Measurements from ENCODE around the gene NEURL2.

NEURL2 gene

DNA sequence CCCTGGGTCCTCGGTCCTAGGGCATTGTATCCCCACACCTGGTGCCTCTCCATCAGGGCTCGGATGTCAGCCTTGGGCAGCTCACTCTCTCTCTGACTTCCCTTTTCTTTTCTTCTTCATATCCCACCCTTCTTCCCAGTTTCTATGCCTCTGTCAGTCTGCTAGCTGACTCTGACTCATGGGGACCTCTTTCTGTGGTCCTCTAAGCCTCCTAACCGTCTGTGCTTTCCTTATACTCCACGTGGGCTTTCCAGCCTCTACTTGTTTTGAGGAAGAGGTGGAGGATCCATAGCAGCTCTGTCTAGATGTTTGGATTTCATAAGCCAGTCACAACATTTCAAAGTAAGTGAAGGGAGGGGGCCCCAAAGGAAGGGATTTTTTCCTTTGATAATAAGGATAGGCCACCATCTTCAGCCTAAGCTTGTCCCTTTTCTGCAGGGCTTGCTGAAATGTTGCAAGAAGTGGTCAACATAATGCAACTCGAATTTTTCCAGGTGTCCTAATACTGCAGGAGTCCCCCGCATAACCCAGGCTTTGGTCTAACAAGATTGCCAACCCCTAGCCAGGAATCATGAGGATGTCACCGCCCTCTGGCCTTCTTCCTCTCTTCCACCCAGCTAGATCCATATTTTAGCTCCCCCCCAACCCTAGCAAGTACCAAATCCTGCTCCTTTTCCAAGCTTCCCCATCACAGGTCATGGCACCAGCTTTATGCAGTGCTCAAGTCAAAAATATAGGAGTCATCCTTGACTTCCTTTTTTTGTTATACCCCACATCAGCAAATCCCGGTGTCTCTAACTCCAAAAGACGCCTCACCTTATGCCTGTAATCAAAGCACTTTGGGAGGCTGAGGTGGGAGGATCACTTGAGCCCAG, 29.7 kb upstream of the NEURL2 start:
- no peak for DNase-seq (ENCODE audit: low read depth in 2 of 2, low spot score in 1 of 2)

DNA sequence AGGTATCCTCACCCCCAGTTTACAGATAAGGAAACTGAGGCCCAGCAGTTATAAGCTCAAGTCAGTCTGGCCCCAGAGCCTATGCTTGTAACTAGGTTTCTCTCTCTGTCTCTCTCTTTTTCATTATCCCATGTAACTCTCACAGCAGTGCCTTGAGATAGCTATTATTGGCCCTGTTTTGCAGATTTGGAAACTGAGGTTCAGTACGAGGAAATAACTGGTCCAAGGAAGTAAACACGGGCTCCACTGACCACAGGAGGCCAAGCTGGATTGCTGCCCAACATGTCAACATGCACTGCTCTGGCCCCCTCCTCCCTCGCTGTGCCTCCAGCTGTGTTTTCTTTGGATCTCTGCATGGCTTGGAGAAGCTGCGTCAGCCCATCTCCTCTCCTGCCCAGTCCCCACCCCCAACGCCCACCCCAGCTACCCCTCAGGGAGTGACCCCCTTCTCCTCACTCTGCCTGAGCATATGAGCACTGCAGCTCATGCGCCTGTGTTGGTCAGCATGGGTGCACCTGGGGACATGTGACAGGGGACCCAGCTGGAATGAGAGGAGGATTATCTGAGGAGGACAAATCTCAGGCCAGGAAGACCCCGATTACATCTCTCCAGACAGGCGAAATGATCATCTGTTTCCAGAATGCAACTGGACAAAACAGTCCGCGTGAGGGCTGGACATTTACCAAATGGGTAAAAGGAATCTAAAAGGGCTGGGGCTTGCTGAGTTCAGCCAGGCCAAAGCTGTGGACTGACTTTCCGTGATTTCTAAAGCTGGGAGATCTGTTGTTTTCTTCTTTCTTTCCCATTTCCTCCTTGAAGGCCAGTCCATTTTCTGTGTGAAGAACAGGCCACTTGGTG, 28.8 kb upstream of the NEURL2 start:
- no peak for DNase-seq (ENCODE audit: low read depth in 2 of 2, low spot score in 1 of 2)

DNA sequence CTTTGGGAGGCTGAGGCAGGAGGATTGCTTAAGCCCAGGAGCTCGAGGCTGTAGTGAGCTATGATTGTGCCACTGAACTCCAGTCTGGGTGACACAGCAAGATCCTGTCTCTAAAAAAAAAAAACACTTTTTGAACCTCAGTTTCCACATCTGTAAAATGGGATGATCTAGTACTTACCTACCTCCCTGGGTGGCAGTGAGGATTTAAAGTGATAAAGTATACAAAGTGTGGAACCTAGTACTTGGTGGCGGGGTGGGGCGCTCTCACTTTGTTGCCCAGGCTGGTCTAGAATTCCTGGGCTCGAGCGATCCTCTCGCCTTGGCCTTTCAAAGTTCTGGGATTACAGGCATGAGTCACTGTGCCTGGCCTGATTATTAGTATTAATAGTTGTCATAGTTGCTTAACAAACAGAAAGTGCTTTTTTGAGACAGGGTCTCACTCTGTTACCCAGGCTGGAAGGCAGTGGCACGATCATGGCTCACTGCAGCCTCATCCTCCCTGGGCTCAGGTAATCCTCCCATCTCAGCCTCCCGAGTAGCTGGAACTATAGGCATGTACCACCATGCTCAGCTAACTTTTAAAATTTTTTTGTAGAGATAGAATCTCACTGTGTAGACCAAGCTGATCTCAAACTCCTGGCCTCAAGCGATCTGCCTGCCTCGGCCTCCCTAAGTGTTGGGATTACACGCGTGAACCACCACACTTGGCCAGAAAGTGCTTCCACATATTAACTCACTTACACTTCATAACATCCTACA, 27.9 kb upstream of the NEURL2 start:
- DNase-seq (ENCODE audit: low read depth in 2 of 2, low spot score in 1 of 2) = no peak

DNA sequence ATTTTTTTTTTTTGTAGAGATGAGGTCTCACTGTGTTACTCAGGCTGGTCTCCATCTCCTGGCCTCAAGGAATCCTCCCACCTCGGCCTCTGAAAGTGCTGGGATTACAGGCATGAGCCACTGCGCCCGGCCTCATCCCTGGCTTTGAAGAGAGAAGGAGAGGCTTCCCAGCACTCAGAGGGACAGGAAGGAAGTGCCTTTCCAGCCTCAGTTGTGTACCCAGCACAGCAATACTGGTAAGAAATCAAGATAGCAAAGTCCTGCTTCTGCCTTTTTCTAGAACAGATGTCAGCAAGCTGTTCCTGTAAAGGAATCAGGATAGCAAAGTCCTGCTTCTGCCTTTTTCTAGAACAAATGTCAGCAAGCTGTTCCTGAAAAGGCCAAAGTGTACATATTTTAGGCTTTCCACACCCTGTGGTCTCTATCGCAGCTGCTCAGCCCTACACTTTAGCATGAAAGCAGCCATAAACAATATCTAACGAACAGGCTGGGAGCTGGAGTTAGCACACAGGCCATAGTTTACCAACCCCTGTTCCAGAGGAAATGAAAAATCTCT, 27.3 kb upstream of the NEURL2 start:
- DNase-seq (ENCODE audit: low read depth in 2 of 2, low spot score in 1 of 2) = no peak

DNA sequence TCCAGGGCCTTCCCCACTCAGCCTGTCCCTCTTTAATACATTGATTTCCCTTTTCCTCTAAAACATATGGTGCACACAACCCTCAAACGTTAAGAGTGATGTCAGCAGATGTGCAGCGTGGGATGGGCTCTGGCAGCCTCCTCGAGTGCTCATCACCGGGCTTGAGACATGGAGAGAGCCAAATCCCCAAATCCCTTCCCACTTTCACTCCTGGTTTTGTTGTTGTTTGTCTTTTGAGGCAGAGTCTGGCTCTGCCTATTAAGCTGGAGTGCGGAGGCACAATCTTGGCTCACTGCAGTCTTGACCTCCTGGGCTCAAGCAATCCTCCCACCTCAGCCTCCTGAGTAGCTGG, 26.8 kb upstream of the NEURL2 start:
- DNase-seq (ENCODE audit: low read depth in 2 of 2, low spot score in 1 of 2) = no peak

DNA sequence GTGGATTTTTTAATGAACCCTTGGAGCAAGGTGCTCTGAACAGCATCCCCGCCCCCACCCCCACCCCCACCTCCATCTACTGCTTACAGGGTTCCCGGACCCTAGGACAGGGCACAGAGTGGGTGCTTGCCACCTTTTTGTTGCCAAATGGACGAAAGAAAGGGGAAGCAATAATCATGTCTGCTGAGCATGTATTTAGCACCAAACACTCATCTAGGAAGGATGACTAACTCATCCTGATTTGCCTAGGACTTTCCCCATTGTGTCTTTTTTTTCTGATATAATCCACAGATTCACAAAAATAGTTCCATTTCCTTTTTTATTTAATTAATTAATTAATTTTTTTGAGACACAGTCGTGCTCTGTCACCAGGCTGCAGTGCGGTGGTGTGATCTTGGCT, 22.1 kb upstream of the NEURL2 start:
- no peak for DNase-seq (ENCODE audit: low read depth in 2 of 2, low spot score in 1 of 2)

DNA sequence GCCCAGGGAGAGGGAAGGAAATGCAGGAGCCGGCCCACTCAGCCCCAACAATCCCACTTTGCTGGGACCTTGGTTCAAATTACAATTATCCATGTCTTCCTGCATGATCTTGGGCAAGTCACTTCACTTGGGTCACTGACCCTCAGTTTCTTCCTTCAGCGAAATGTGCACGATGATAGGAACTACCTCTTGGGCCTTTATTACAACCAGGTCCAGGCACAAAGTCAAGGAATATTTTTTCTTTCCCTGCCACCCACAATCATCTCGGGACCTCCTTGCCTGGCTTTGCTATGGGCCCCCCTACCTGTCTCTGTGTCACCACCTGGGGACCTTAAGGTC, 21.3 kb upstream of the NEURL2 start:
- DNase-seq (ENCODE audit: low read depth in 2 of 2, low spot score in 1 of 2) = no peak

DNA sequence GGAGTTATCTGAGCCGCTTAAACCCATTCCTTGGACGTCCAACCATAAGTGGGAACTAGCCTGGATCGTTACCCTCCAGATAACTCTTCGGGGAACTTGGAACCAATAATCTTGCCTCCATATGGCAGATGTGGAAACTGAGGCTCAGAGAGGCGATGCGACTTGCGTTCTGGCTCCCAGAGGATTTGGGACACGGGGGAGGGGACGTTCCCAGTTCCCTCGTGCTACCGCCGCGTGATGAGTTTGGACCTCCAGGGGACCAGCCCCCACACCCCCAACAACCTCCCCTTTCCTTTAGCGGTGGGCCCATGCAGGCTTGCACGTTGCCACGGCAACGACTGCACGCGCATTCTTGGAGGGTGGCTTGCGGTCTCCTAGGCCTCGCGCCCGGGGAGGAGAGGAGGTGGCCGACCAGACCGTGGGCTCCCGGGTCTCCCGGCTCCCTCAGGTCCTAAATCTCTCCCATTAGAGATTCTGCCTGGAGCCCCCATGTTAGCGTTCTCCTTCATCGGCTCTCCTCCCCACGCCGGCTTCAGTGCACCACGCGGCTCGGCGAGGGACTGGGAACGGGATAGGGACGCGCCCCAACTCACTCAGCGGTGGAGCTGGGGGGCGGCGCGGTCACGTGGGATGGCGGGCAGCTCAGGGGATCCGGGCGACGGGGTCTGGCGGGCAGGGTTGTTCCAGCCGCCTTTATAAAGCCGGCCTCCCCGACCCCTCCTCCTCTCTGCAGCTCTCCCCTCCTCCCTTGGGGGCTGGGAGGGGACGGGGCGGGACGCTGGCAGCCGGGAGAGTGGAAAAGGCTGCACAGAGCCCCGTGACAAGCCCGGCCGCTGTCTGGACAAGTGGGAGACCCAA, 20.7 kb upstream of the NEURL2 start, which contains the start of gene PLTP:
Gene PLTP (minus strand): TSS at position 670 of the 858 bp plus-strand sequence. CDS start 703 bp downstream, outside the sequence.
- no peak for DNase-seq (ENCODE audit: low read depth in 2 of 2, low spot score in 1 of 2)

DNA sequence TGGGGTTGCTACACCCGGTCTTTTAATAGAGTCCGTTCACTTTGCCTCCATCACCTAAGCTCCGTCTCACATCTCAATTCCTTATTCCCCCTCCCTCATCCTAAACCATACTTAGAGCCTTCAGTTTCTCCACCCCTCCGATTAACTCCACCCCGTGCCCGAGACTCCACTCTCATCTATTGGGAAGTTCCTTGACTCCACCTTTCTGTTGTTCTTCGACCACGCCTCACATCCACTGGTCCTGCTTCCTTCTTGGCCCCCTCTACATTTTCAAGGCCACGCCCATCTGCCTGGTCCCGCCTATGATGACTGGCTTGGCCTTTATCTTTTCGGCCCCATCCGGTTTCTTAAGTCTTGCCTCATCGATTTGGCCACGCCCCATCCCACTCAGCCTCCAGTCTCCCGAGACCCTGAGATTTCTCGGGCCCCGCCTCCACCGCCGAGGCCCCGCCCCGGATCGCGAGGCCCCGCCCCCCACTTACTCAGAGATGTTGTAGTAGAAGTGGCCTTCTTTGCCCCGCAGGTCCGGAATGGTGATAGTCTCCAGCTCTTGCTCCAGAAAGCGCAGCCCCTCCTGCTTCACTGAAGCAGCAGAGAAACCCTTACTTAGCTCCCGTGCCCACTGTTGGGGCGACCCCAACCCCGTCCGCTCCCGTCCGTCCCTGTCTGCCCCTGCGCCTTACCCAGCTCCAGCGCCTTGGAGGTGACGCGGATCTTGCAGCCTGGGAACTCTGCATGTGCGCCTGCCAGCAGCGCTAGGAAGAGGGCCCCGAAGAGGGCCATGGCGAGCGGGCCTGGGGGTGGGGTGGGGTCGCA, 19.9 kb upstream of the NEURL2 start:
- peak; percentile 75 to 78 for DNase-seq (ENCODE audit: low read depth in 2 of 2, low spot score in 1 of 2)

DNA sequence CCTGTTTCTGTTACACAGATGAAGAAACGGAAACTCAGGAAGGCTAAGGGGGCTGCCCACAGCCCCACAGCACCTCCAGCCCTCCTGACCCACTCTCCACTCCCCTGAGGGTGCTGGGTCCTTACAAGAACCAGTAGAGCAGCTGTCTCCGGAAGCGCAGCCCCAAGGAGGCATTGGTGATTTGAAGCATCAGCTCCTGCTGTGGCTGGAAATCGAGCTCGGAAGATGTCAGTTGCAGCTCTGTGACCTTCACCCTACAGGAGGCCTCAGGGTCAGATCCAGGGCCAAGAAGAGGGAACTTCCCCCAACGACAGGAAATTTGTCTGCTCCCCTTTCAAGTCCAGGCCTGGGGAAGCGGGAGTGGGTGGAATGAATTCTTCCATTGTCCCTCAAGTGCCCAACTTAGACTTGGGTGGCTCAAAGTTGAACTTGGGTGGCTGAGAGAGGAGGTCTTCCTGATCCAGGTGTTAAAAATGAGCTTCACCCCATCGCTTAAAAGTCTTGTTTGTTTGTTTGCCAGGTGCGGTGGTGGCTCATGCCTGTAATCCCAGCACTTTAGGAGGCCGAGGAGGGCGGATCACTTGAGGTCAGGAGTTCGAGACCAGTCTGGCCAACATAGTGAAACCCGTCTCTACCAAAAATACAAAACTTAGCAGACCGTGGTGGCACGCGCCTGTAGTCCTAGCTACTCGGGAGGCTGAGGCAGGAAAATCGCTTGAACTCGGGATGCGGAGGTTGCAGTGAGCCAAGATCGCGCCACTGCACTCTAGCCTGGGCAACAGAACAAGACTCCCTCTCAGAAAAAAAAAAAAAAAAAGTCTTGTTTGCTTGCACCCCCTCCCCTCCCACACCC, 19.0 kb upstream of the NEURL2 start:
- DNase-seq (ENCODE audit: low read depth in 2 of 2, low spot score in 1 of 2) = no peak

DNA sequence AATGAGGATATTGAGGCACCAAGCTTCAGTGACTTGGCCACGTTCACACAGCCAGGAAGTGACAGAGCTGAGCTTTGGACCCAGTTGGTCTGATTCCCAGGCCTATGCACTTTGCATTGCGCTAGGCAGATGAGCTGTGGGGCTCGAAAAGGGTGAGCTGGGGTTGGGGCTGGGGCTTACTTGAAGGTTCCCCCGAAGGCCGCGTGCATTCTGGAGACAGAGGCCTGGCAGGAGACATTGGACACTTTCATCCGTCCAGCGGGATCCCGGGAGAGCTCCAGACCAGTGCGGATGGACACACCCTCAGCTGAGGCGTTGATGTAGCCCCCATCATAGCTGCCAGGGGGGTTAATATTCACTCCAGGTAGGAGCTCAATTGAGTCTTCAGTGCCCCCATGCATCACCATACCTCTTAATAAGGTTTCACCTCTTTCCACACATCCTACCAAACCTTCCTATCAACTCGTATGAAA, 18.4 kb upstream of the NEURL2 start:
- DNase-seq (ENCODE audit: low read depth in 2 of 2, low spot score in 1 of 2) = no peak

DNA sequence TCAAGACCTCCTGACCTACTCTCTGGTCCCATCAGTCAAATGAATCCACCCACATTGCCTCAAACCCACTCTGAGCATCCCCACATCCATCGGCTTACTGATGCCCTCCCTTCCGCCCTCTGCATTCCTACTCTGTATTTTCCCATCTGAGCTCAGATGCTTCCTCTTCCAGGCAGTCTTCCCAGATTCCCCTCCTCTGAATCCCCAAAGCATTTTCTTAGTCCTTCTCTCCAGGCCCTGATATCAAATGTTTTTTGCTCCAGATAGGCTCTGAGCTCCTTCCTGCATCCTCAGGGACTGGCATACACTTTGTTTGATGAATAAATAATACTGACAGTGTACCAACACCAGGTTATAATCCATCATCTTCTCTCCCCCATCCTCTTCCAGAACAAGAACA, 17.1 kb upstream of the NEURL2 start:
- DNase-seq (ENCODE audit: low read depth in 2 of 2, low spot score in 1 of 2) = no peak

DNA sequence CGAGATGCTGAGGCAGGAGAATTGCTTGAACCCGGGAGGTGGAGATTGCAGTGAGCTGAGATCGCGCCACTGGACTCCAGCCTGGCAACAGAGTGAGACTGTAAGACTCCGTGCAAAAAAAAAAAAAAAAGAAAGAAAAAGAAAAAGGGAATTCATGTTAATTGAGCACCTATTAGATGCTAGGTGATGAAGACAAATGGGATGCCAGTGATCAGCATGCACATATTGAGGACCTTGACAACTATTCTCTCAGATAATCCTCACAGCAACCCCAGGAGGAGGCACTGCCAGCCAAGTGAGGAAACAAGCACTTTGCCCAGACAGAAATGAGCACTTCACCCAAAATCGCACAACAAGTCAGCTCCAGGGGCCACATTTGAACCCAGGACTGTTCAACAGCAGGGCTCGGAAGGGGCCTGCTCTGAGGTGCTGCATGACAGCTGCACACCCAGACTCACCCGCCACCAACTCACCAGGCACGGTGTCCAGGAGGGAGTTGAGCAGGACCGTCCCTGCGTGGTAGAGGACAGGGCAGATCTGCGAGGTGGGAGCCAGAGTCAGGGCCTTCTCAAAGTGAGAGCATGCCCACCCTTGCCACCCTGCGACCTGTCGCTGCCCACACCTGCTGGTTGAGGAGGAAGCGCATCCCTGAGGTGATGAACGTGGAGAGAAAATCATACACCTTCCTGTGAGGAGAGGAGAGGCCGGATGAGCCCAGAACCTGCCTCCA, 16.4 kb upstream of the NEURL2 start:
- no peak for DNase-seq (ENCODE audit: low read depth in 2 of 2, low spot score in 1 of 2)

DNA sequence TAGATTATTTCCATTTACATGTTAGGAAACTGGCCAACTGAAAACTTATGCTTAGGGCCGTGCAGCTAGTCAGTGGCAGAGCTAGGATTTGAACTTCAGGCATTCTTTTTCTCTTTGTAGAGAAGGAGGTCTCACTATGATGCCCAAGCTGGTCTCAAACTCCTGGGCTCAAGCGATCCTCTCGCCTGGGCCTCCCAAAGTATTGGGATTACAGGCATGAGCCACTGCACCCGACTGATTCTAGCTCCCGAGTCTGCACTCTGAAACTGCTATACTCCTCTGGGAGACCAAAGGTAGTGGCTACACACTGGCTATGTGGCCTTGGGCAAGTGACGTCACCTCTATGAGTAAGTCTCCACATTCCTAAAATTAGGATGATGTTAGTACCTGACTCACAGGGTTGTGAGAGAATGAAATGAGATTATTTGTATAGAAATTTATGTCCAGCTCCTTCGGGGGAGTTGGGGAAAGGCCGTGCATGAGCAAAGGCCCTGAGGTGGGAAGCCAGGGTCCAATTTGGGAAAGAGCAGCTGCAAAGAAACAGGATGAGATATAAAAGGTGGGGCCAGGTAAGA, 14.6 kb upstream of the NEURL2 start:
- DNase-seq (ENCODE audit: low read depth in 2 of 2, low spot score in 1 of 2) = no peak

DNA sequence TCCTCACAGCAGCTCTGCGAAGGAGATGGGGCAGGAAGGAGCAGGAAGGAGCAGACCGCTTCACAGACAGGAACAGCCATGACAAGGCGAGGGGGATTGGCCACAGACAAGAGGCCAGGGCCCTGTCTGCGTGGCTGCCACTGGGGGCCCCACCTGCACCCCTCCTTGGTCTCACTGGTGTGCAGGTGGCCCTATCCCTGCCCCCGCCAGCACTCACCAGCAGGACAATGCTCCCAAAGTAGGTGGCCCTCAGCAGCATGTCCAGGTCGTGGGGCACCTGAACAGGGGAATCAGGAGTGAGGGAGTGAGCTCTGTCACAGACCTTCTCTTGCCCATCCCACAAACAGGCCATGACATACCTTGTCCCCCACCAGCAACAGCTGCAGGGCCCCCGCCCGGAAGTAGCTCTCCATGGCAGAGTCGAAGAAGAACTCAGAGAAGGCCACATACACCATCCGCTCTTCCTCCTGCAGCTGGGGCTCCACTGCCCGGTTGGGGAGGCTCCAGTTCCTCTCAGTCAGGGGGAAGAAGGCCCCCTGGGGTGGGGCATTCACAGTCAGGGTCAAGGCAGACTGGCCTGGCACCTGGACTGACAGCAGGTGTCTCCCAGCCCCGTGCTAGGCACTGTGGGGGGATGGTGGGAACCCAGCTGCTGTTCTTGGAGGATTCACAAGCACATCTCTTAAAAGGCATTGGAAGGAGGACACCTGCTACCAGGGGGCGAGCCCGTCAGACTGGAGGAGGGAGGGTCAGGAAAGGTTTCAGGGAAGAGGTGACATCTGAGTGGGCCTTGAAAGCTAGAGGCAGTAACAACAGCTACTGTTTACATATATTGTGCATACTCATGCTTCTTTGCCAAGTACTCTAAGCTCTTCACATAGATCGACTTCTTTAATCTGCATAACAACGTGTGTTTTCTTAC, 13.8 kb upstream of the NEURL2 start:
- no peak for DNase-seq (ENCODE audit: low read depth in 2 of 2, low spot score in 1 of 2)

DNA sequence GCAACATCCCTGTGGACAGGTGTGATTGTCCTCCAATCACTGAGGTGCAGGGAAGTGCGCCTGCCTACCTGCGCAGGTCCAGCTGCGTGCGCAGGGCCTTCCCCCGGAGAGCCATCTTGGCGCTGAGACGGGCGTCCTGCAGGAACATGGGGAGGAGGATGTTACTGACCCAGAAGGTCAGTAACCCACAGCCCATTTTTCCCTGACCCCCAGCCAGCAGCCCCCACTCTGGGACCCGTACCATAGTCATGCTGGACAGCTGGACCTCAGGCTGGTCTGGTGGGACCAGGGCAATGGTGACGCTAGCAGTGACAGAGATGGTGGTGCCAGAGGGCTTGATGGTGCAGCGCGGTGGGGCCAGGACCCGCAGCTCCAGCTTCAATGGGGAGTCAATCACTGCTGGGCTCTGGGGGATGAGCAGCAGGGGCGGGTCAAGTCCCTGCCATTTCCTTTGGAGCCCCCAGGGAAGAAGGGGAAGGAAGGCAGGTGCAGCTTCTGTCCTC, 11.2 kb upstream of the NEURL2 start:
- no peak for DNase-seq (ENCODE audit: low read depth in 2 of 2, low spot score in 1 of 2)
